Aorta (tissue), 5 donors: ENCODE results near the gene AASDHPPT. TPM values are rescaled to one million over a fixed set of nuclear protein-coding genes. Genes with fewer than 3 reads are reported as not detected.

Source experiments
- ATAC-seq: fragments of 200-7000 bp; cut with Tn5 transposase; one replicate; pipeline ENCODE4 v1.9.1; 2022; ENCODE audit warnings: moderate library complexity; ENCODE audit not compliant: low FRiP score
- DNase-seq, 2 donors: peaks; one replicate each; pipeline ENCODE4 v3.0.0-alpha.2; 2020
- H3K27ac ChIP-seq, 2 donors: one replicate each; pipeline ENCODE4 v1.5.1; 2013; ENCODE audit warnings: low read length in 2 of 2, mild to moderate bottlenecking in 2 of 2, moderate library complexity in 2 of 2, control low read depth in 1 of 2, inconsistent platforms in 1 of 2, low read depth in 1 of 2
- H3K27me3 ChIP-seq, 2 donors: one replicate each; pipeline ENCODE4 v1.6.1; 2013; ENCODE audit warnings: control low read depth in 1 of 2, low read length in 1 of 2, mild to moderate bottlenecking in 1 of 2, moderate library complexity in 1 of 2; ENCODE audit not compliant: insufficient read depth in 2 of 2, control insufficient read depth in 1 of 2
- H3K36me3 ChIP-seq, 2 donors: one replicate each; pipeline ENCODE4 v1.6.1; 2013; ENCODE audit warnings: control low read depth in 1 of 2, low read length in 1 of 2, mild to moderate bottlenecking in 1 of 2; ENCODE audit not compliant: insufficient read depth in 2 of 2, control insufficient read depth in 1 of 2
- H3K4me1 ChIP-seq, 2 donors: one replicate each; pipeline ENCODE4 v1.6.1; 2013; ENCODE audit warnings: low read length in 2 of 2, control low read depth in 1 of 2, mild to moderate bottlenecking in 1 of 2, moderate library complexity in 1 of 2; ENCODE audit not compliant: insufficient read depth in 2 of 2, control insufficient read depth in 1 of 2
- H3K4me3 ChIP-seq, 2 donors: one replicate each; pipeline ENCODE4 v1.5.1; 2013; ENCODE audit warnings: low read length in 2 of 2, control low read depth in 1 of 2, mild to moderate bottlenecking in 1 of 2
- H3K9me3 ChIP-seq: one replicate; pipeline ENCODE4 v1.6.1; 2013; ENCODE audit warnings: mild to moderate bottlenecking, low read length; ENCODE audit not compliant: control insufficient read depth
- WGBS, 2 donors: extraction: QIAGEN DNeasy Blood & Tissue Kit; methylation state at CpG; one replicate each; pipeline ENCODE4 v1.1.7; 2013; 5-methylcytosine and 5-hydroxymethylcytosine counted together
- intact Hi-C, 2 donors: fragments of 100-400 bp; cut with DNase I; formaldehyde crosslinking; loops; one replicate each; pipeline versions ENCODE4 v1.14.2 to v1.15.0; 2022
- long read RNA-seq, 2 donors: library from polyadenylated mRNA; unstranded; transcript quantifications; one replicate each; pipeline ENCODE4 v2.0.0, GENCODE V29; 2020 to 2021
- polyA plus RNA-seq, 2 donors: library from polyadenylated mRNA; stranded (reverse); fragments of 200-250 nt; gene quantifications; one replicate each; pipeline ENCODE4 v1.2.3, GENCODE V29; 2013
- total RNA-seq, 2 donors: library from RNA; stranded (reverse); fragmentation: NEBNext Ultra II Directional; extraction: Animal tissue kit (Norgen Biotek cat#: 25700); gene quantifications; one replicate each; pipeline ENCODE4 v1.2.1, GENCODE V29; 2021
- donor health status: healthy with polysubstance abuse.
- donor health status: Bipolar disorder and iron deficiency.
- donor health status: DM: no; HTN: no; CAD: no.
- donor health status: DM: no; HTN: no; CAD: no.
- donor health status: DM: yes; HTN: yes; CAD: no.

Gene AASDHPPT, protein sequence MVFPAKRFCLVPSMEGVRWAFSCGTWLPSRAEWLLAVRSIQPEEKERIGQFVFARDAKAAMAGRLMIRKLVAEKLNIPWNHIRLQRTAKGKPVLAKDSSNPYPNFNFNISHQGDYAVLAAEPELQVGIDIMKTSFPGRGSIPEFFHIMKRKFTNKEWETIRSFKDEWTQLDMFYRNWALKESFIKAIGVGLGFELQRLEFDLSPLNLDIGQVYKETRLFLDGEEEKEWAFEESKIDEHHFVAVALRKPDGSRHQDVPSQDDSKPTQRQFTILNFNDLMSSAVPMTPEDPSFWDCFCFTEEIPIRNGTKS
- total RNA-seq (10 to 100 TPM; 20.0 to 23.4 TPM), polyA plus RNA-seq (10 to 100 TPM; 11.1 to 12.8 TPM)
- long read RNA-seq, donor 1, transcript AASDHPPT-201 (6 exons, 2,955 nt) = major isoform, 31 of 34 reads
- long read RNA-seq, donor 1, partial matches to known transcripts = 0 of 34 reads
- long read RNA-seq, donor 1, other reads (novel, unspliced or antisense) = 3 of 34 reads
- long read RNA-seq, donor 2, transcript AASDHPPT-201 (6 exons, 2,955 nt) = major isoform, 20 of 21 reads
- long read RNA-seq, donor 2, partial matches to known transcripts = 0 of 21 reads
- long read RNA-seq, donor 2, other reads (novel, unspliced or antisense) = 0 of 21 reads

DNA sequence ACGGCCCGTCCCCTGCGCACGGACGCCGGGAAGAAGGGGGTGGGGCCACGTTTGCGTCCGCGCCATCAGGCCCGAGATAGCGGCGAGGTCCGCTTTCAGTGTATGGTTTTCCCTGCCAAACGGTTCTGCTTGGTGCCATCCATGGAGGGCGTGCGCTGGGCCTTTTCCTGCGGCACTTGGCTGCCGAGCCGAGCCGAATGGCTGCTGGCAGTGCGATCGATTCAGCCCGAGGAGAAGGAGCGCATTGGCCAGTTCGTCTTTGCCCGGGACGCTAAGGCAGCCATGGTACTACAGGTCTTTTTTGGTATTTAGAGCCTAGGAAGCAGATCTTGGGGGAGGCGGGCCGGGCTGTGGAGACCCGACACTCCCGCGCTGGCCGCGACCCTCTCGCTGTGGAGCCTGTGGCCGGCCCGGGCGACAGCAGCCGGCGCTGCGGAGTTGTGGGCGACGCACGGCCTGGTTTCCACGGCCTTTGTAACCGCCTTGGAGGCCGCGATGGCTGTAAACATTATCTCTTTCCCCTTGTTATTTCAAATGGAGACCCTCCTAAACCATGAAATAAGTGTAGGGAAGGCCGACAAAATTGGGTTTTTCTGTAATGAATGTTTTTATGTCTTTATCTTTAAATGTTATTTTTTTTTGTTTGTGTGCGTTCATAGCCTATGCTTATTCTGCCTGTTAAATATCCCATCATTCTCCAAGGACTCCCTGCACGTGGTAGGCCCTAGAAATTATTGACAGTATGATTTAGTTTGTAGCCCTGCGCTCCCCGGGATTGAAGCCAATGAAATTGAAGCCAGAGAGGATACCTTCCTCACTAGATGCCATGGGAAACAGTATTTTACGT, at the start of gene AASDHPPT:
TSS of gene AASDHPPT (plus strand) at position 54 of the 847 bp plus-strand sequence. CDS start at position 103, 49 bp downstream.
- Histone ChIP-seq H3K4me1 (peaks cover 0 to 4% of the 10 kb centered on the region in 2 donors), H3K4me3 (peak within 1 kb of the TSS; percentile 58 to 59), H3K9me3 (no peaks in the 10 kb centered on the region), H3K36me3 (no peaks in the 10 kb centered on the region), H3K27me3 (no peaks in the 10 kb centered on the region), H3K27ac (peak within 1 kb of the TSS; percentile 64 to 98)
- DNase-seq (no peak), ATAC-seq (peak; percentile 70)
- intact Hi-C loops = loop anchor here (1.0 to 5.0 kb wide), 2 partner anchors 56 kb away; partner anchors contain the start of gene MSANTD4 (in 2 of the 2)
- WGBS, 2 donors = 0% methylated on average over 55 of the region's 55 CpGs

DNA sequence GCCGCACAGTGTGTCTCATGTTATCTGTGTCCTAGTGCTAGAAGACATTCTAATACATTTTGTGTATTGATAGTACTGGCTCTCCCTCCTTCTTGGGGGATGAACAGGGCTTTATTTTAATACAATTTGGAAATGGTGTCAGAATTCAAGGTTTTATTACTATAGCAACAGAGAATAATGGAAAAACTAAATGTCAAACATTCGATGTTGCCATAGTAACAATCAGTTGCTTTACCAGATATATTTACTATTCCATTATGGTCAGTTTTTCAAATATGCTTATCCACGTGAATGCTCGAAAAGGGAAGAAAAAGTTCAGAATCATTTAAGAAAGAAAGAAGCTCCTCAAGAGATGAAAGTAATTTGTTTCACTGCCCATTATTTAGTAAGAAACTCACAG, 46.9 kb upstream of the AASDHPPT start:
- no peak for ATAC-seq
- no peak overlapping the region for H3K4me3 ChIP-seq
- H3K36me3 ChIP-seq = no peaks in the 10 kb centered on the region
- no peaks in the 10 kb centered on the region for H3K27me3 ChIP-seq
- H3K4me1 ChIP-seq = no peaks in the 10 kb centered on the region
- no peaks in the 10 kb centered on the region for H3K9me3 ChIP-seq
- 50 to 55% methylated on average over 4 of the region's 4 CpGs for WGBS, 2 donors
- DNase-seq = no peak
- intact Hi-C loops = no loop called here
- H3K27ac ChIP-seq = no peak overlapping the region

DNA sequence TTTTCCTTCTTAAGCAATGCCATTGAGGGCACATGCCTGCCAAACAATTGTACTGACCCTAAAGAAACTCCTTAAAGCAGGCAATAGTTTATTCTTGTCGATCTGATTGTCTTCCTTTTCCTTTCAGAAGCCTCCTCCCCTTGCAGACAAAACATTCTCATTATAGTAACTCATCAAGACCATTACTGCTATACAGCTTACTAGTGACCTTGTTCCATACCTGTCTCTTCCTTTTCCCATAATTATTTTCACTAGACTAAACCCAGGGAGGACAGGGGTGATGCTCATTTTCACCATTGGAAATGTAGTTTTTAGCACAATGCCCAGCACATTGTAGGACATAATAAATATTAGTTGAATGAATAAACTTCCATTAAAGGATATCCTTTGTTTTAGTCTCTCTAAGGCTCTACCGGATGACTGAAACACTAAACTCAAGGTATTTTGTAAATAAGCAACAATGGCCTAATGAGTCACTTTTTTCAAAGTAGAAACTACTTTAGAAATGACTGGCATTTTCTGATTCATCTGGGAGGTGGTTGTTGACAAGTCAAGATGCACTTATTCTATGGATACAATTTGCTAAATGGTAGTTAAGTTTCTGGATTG, 46.2 kb upstream of the AASDHPPT start:
- WGBS, 2 donors = 70 to 73% methylated on average over 2 of the region's 2 CpGs
- no peak for ATAC-seq
- no peak for DNase-seq
- no peak overlapping the region for H3K27ac ChIP-seq
- no peaks in the 10 kb centered on the region for H3K27me3 ChIP-seq
- H3K36me3 ChIP-seq = no peaks in the 10 kb centered on the region
- no peaks in the 10 kb centered on the region for H3K9me3 ChIP-seq
- H3K4me1 ChIP-seq = no peaks in the 10 kb centered on the region
- intact Hi-C loops = no loop called here
- H3K4me3 ChIP-seq = no peak overlapping the region

DNA sequence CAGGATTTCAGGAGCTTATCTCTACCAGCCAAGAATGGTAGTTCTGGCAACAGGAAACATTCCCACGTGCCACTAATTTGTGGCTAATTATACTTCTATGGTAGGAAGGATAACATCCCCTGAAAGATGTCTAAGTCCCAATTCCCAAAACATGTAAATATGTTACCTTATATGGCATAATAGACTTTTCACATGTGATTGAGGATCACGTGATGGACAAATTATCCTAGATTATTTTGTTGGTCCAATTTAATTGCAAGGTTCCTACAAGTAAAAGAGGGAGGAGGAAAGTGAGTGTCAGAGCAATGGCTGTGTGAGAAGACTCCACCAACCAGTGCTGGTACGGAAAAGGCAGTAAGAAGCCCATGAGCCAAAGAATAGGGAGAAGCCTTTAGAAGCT, 45.5 kb upstream of the AASDHPPT start:
- DNase-seq = no peak
- Histone ChIP-seq H3K27me3 (no peaks in the 10 kb centered on the region), H3K4me1 (no peaks in the 10 kb centered on the region), H3K9me3 (no peaks in the 10 kb centered on the region), H3K27ac (no peak overlapping the region), H3K4me3 (no peak overlapping the region), H3K36me3 (no peaks in the 10 kb centered on the region)
- 72 to 79% methylated on average over 3 of the region's 3 CpGs for WGBS, 2 donors
- ATAC-seq = no peak
- intact Hi-C loops = no loop called here

DNA sequence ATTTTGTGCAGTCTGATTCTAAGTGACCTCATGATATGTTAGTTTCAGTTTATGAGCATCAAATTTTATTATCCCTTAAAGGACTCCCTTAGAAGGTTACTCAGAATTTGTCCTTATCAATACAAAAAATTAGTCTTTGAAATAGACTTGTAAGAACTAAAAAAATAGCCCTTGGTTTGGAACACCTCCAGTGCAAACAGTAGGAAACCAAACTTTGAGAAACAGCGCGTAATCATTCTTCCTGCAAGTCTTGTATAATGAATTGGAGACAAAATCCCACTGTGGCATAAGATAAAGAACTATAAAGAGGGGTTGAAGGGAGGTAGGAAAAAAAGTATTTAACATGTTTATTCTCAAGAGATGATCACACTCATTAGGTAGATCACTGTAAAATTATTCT, 44.6 kb upstream of the AASDHPPT start:
- WGBS, 2 donors = 43 to 45% methylated on average over 2 of the region's 2 CpGs
- intact Hi-C loops = no loop called here

DNA sequence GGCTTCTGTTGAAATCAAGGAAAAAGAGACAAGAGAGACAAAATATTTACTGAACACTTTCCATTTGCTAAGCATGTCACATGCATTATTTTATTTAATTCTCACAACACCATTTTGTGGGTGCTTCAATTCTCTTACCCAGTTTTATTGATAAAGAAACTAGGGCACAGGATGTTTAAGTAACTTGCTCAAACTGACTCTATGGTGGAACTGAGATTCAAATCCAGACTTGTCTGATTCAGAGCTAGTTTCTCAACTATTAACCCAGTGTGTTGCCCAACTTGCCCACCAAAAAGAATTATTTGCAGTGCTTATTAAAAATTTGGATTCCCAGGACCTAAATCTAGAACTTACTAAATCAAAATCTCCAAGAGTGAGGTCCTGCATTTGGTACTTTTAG, 33.9 kb upstream of the AASDHPPT start:
- intact Hi-C loops = no loop called here
- Histone ChIP-seq H3K27ac (no peak overlapping the region), H3K36me3 (no peaks in the 10 kb centered on the region), H3K9me3 (no peaks in the 10 kb centered on the region), H3K27me3 (no peaks in the 10 kb centered on the region), H3K4me3 (no peak overlapping the region), H3K4me1 (no peaks in the 10 kb centered on the region)
- no peak for DNase-seq
- no peak for ATAC-seq

More for the DNA sequence above, 44.6 kb upstream of the AASDHPPT start:
- no peaks in the 10 kb centered on the region for H3K27me3 ChIP-seq
- no peak for DNase-seq
- no peaks in the 10 kb centered on the region for H3K9me3 ChIP-seq
- H3K27ac ChIP-seq = no peak overlapping the region
- no peaks in the 10 kb centered on the region for H3K4me1 ChIP-seq
- ATAC-seq = no peak
- H3K36me3 ChIP-seq = no peaks in the 10 kb centered on the region
- no peak overlapping the region for H3K4me3 ChIP-seq

DNA sequence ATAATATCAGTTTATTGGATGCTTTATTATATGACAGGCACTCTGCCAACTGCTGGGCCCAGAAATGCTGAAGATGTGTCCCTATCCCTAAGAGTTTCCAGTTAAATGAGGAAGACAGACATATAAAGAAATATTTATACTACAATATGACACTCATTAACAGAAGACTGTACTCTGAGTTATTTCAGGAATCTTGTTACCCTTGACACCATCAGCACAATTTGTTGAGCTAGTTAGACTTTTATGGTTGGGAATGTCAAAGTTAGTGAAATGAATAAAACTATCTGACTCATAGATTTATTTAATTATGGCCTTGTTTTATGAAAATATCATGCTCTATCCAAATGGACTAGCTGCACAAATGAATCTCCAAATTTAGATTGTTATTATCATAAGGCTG, 29.8 kb upstream of the AASDHPPT start:
- Histone ChIP-seq H3K4me1 (no peaks in the 10 kb centered on the region), H3K9me3 (no peaks in the 10 kb centered on the region), H3K4me3 (no peak overlapping the region), H3K36me3 (no peaks in the 10 kb centered on the region), H3K27ac (no peak overlapping the region), H3K27me3 (no peaks in the 10 kb centered on the region)
- intact Hi-C loops = no loop called here
- ATAC-seq (no peak), DNase-seq (no peak)

DNA sequence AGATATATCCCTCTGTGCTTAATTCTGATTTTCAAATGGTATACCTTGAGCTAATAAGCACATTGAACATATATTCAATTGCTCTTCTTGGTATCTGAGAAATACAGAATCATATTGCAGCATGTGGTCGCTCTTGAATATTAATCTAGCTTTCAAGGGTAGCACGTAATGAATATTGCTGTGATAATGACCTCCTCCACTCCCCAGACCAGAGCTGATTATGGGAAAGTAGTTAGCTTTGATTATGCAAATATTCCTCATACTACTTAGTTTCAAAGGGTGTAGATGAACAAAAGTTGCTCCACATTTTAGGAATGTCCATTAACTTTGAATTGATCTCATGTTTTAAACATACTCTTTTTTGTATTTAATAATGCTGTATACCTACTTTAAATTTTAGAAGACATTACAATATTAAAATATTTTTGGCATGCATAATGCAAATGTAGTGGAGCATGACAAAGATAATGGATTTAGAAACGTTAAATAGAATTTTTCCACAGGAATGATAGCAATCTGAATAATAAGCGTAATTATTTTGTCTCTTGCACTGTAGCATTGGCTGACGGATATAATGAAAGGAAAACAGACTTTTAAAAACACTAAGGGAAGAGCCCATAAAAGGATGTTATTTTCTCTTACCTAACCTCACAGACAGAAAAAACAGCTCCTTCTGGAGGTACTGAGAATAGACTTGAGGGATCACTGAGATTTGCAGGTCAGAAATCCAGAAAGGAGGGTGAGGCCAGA, 27.6 kb upstream of the AASDHPPT start:
- DNase-seq (no peak), ATAC-seq (no peak)
- Histone ChIP-seq H3K27me3 (no peaks in the 10 kb centered on the region), H3K4me3 (no peak overlapping the region), H3K36me3 (no peaks in the 10 kb centered on the region), H3K4me1 (no peaks in the 10 kb centered on the region), H3K27ac (no peak overlapping the region), H3K9me3 (no peaks in the 10 kb centered on the region)
- WGBS, 2 donors = 59 to 61% methylated on average over 5 of the region's 5 CpGs
- intact Hi-C loops = no loop called here
